OCI-LY1 (cell line): Measurements from ENCODE around the gene SIKE1.
"Not testable (repeated sequence)": the region's sequence is repeated elsewhere in the genome, so short reads cannot be mapped to it uniquely, and the experiment has no call there.

ENCODE experiments used
- H2AFZ ChIP-seq: fragments of 200-600 bp; sonication (generic), shearing (Covaris generic); 2 replicates; pipeline ENCODE4 v1.6.0; 2014; ENCODE audit warnings: antibody characterized with exemption, mild to moderate bottlenecking, low read length
- H3F3A ChIP-seq: fragments of 200-600 bp; sonication (generic), shearing (Covaris generic); 2 replicates; pipeline ENCODE4 v1.6.0; 2014; ENCODE audit warnings: mild to moderate bottlenecking, antibody characterized with exemption, low read length, moderate library complexity; ENCODE audit not compliant: insufficient read depth
- H3K27ac ChIP-seq: fragments of 200-600 bp; sonication (generic); 2 replicates; pipeline ENCODE4 v1.5.1; 2014; ENCODE audit warnings: low read length, mixed run types, mild to moderate bottlenecking, low read depth; ENCODE audit not compliant: poor library complexity, severe bottlenecking
- H3K27me3 ChIP-seq: fragments of 200-600 bp; sonication (generic); 2 replicates; pipeline ENCODE4 v1.6.0; 2014; ENCODE audit warnings: antibody characterized with exemption, mild to moderate bottlenecking, low read length, moderate library complexity; ENCODE audit not compliant: insufficient read depth
- H3K36me3 ChIP-seq: fragments of 200-600 bp; sonication (generic); 2 replicates; pipeline ENCODE4 v1.6.1; 2014; ENCODE audit warnings: mild to moderate bottlenecking, antibody characterized with exemption, low read length, moderate library complexity, mixed read lengths; ENCODE audit not compliant: insufficient read depth
- H3K4me1 ChIP-seq: fragments of 200-600 bp; sonication (generic); 2 replicates; pipeline ENCODE4 v1.5.1; 2014; ENCODE audit warnings: mild to moderate bottlenecking, low read length, moderate library complexity; ENCODE audit not compliant: insufficient read depth, severe bottlenecking
- H3K4me2 ChIP-seq: fragments of 200-600 bp; sonication (generic), shearing (Covaris generic); 2 replicates; pipeline ENCODE4 v1.6.1; 2014; ENCODE audit warnings: low read length
- H3K4me3 ChIP-seq: fragments of 200-600 bp; sonication (generic); 2 replicates; pipeline ENCODE4 v1.5.1; 2014; ENCODE audit warnings: low read length, low read depth, mild to moderate bottlenecking, mixed read lengths; ENCODE audit not compliant: poor library complexity, severe bottlenecking
- H3K79me2 ChIP-seq: fragments of 200-600 bp; shearing (Covaris generic); 2 replicates; pipeline ENCODE4 v1.6.1; 2016; ENCODE audit warnings: mixed run types, low read length, mixed read lengths; ENCODE audit not compliant: insufficient read depth
- H3K9ac ChIP-seq: fragments of 200-600 bp; sonication (generic), shearing (Covaris generic); 2 replicates; pipeline ENCODE4 v1.6.1; 2014; ENCODE audit warnings: mild to moderate bottlenecking, low read length, mixed read lengths
- H3K9me2 ChIP-seq: fragments of 200-600 bp; sonication (generic), shearing (Covaris generic); 2 replicates; pipeline ENCODE4 v1.6.1; 2014; ENCODE audit warnings: low read depth, mild to moderate bottlenecking, low read length, mixed read lengths
- H3K9me3 ChIP-seq: fragments of 200-600 bp; shearing (Covaris generic); 2 replicates; pipeline ENCODE4 v1.6.1; 2014; ENCODE audit warnings: low read length, mixed read lengths
- H4K20me1 ChIP-seq: fragments of 200-600 bp; sonication (generic), shearing (Covaris generic); 2 replicates; pipeline ENCODE4 v1.6.0; 2016; ENCODE audit warnings: mild to moderate bottlenecking, low read length; ENCODE audit not compliant: insufficient read depth
- EZH2 ChIP-seq: fragments of 200-600 bp; sonication (generic), shearing (Covaris generic); IDR thresholded peaks from 2 replicates; pipeline ENCODE4 v1.8.0; 2017; ENCODE audit warnings: borderline replicate concordance, mixed run types, mild to moderate bottlenecking, antibody characterized with exemption, low read length, moderate library complexity, mixed read lengths
- TF ChIP-seq, protein P1 (sequence below): fragments of 200-600 bp; sonication (generic), shearing (Covaris generic); IDR thresholded peaks from 2 replicates; pipeline ENCODE4 v1.5.1; 2017; ENCODE audit warnings: mild to moderate bottlenecking, antibody characterized with exemption, low read length, moderate library complexity, mixed read lengths

Gene SIKE1

DNA sequence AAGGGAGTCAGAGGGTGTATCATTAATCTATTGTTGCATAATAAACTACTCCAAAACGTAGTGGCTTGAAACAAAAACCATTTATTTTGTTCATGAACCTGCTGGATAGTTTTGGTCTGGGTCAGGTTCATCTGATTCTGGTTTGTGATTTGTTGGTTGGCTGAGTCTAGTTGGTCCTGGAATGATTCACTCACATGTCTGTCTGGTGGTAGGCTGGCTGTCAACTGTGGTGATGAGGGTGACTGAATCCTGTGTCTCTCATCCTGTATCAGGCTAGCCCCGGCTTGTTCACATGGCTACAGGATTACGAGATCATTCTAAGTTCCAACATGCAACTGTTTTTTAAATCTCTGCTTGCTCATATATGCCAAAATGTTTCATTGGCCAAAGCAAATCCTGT lies 22.5 kb upstream of the SIKE1 start:
- H3K79me2 ChIP-seq, result no peaks in the 10 kb centered on the region
- no peak overlapping the region for H2AFZ ChIP-seq
- H4K20me1 ChIP-seq, result no peaks in the 10 kb centered on the region
- no peaks in the 10 kb centered on the region for H3K9me2 ChIP-seq
- no peaks in the 10 kb centered on the region for H3K9me3 ChIP-seq
- TF ChIP-seq, protein P1, sequence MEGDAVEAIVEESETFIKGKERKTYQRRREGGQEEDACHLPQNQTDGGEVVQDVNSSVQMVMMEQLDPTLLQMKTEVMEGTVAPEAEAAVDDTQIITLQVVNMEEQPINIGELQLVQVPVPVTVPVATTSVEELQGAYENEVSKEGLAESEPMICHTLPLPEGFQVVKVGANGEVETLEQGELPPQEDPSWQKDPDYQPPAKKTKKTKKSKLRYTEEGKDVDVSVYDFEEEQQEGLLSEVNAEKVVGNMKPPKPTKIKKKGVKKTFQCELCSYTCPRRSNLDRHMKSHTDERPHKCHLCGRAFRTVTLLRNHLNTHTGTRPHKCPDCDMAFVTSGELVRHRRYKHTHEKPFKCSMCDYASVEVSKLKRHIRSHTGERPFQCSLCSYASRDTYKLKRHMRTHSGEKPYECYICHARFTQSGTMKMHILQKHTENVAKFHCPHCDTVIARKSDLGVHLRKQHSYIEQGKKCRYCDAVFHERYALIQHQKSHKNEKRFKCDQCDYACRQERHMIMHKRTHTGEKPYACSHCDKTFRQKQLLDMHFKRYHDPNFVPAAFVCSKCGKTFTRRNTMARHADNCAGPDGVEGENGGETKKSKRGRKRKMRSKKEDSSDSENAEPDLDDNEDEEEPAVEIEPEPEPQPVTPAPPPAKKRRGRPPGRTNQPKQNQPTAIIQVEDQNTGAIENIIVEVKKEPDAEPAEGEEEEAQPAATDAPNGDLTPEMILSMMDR, result no peak
- TF ChIP-seq EZH2, result no peak
- no peaks in the 10 kb centered on the region for H3K36me3 ChIP-seq
- H3K4me1 ChIP-seq, result no peaks in the 10 kb centered on the region
- no peak overlapping the region for H3K4me3 ChIP-seq
- H3K27ac ChIP-seq, result no peak overlapping the region
- no peak overlapping the region for H3K4me2 ChIP-seq
- H3F3A ChIP-seq, result no peaks in the 10 kb centered on the region
- H3K27me3 ChIP-seq, result no peaks in the 10 kb centered on the region
- no peak overlapping the region for H3K9ac ChIP-seq

DNA sequence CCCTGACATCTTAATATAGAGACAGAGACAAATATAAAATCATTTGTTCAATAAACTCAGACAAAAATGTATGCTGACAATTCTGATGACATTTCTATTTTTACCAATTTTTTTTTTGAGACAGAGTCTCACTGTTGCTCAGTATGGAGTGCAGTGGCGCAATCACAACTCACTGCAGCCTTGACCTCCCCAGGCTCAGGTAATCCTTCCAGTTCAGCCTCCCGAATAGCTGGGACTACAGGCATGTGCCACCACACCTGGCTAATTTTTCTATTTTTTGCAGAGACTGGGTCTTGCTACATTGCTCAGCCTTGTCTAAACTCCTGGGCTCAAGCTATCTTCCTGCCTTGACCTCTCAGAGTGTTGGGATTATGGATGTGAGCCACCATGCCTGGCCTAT lies 13.6 kb upstream of the SIKE1 start:
- no peak overlapping the region for H3K9ac ChIP-seq
- no peaks in the 10 kb centered on the region for H3K4me1 ChIP-seq
- no peak overlapping the region for H3K4me2 ChIP-seq
- H3K4me3 ChIP-seq, result no peak overlapping the region
- no peak overlapping the region for H2AFZ ChIP-seq
- H3K27me3 ChIP-seq, result no peaks in the 10 kb centered on the region
- H3K9me2 ChIP-seq, result no peaks in the 10 kb centered on the region
- no peaks in the 10 kb centered on the region for H3F3A ChIP-seq
- H4K20me1 ChIP-seq, result no peaks in the 10 kb centered on the region
- no peaks in the 10 kb centered on the region for H3K36me3 ChIP-seq
- TF ChIP-seq, protein P1, result no peak
- no peak for TF ChIP-seq EZH2
- no peaks in the 10 kb centered on the region for H3K9me3 ChIP-seq
- H3K79me2 ChIP-seq, result no peaks in the 10 kb centered on the region
- H3K27ac ChIP-seq, result no peak overlapping the region

DNA sequence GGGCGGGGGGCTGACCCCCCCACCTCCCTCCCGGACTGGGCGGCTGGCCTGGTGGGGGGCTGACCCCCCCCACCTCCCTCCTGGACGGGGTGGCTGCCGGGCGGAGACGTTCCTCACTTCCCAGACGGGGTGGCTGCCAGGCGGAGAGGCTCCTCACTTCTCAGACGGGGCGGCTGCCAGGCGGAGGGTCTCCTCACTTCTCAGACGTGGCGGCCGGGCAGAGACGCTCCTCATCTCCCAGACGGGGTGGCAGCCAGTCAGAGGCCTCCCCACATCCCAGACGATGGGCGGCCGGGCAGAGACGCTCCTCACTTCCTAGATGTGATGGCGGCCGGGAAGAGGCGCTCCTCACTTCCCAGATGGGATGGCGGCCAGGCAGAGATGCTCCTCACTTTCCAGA lies 10.1 kb upstream of the SIKE1 start:
- H3K4me1 ChIP-seq, H3K27ac ChIP-seq, H4K20me1 ChIP-seq, H2AFZ ChIP-seq, H3K9me3 ChIP-seq, H3K36me3 ChIP-seq, H3K4me2 ChIP-seq, H3K9me2 ChIP-seq, H3K79me2 ChIP-seq, H3K9ac ChIP-seq, H3F3A ChIP-seq, H3K4me3 ChIP-seq, H3K27me3 ChIP-seq: not testable (repeated sequence)

DNA sequence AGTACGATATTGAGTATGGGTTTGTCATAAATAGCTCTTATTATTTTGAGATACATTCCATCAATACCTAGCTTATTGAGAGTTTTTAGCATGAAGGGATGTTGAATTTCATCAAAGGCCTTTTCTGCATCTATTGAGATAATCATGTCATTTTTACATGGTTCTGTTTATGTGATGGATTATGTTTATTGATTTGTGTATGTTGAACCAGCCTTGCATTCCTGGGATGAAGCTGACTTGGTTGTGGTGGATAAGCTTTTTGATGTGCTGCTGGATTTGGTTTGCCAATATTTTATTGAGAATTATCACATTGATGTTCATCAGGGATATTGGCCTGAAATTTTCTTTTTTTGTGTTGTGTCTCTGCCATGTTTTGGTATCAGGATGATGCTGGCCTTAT lies 6.0 kb upstream of the SIKE1 start:
- not testable (repeated sequence) for H3K9ac ChIP-seq, H3K9me3 ChIP-seq, H3K79me2 ChIP-seq, H4K20me1 ChIP-seq, H3K4me2 ChIP-seq, H3K36me3 ChIP-seq, H3K4me3 ChIP-seq, H3K9me2 ChIP-seq, H2AFZ ChIP-seq, H3K27ac ChIP-seq, H3K4me1 ChIP-seq, H3K27me3 ChIP-seq, H3F3A ChIP-seq
